GM21717 (cell line): ENCODE data around the gene SCCPDH.
"Not testable (repeated sequence)": the region's sequence is repeated elsewhere in the genome, so short reads cannot be mapped to it uniquely, and the experiment has no call there.

Source experiments
- ATAC-seq: cut with Tn5 transposase; IDR thresholded peaks from one replicate; pipeline ENCODE4 v1.9.1; 2021; ENCODE audit warnings: mild to moderate bottlenecking, moderate library complexity; ENCODE audit not compliant: unreplicated experiment

Gene SCCPDH

GRCh38 chr1:246798606-246799496 is 74.6 kb downstream of the SCCPDH start:
- no peak for ATAC-seq

- ATAC-seq = no peak
Observed at GRCh38 chr1:246800356-246800755, 76.1 kb downstream of the SCCPDH start.

DNA sequence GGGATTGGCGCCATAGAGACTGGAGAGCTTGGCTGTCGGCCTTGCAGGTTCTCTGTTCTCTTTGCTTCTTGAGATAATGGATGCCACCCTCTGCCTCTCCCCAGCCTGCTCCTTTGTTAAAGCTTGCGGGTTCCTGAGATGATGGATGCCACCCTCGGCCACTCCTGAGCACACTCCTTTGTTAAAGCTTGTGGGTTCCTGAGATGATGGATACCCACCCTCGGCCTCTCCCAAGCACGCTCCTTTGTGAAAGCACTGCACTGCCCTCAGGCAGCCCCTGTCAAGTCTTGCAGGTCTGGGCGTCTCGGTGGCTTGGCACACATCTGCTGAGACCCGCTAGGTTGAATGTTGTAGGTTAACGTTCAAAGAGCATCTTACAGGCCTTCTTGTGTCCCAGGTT is 76.5 kb downstream of the SCCPDH start:
- no peak for ATAC-seq

- ATAC-seq = no peak
Observed at GRCh38 chr1:246801241-246802020, 77.2 kb downstream of the SCCPDH start.

DNA sequence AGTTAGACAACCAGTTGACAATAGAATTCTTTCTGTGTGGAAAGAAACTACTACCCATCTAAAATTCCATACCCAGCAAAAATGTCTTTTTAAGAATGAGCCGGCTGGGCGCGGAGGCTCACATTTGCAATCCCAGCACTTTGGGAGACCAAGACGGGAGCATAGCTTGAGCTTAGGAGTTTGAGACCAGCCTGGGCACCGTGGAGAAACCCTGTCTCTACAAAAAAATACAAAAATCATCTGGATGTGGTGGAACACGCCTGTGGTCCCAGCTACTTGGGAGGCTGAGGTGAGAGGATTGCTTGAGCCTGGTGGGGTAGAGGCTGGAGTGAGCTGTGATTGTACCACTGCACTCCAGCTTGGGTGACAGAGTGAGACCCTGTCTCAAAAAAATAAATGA is 79.2 kb downstream of the SCCPDH start:
- no peak for ATAC-seq

DNA sequence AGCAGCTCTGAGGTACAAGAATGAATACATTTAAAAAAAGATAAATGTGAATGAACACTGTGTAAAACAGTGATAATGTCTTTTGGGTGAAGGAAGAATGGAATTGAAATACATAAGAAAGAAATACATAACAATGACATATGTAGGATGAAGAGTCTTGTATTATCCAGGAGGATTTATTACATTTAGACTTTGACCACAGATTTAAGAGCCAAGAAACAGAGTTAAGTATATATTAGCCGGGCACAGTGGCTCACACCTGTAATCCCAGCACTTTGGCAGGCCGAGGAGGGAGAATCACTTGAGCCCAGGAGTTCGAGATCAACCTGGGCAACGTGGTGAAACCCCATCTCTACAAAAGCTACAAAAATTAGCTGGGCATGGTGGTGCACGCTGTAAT is 79.7 kb downstream of the SCCPDH start:
- no peak for ATAC-seq

DNA sequence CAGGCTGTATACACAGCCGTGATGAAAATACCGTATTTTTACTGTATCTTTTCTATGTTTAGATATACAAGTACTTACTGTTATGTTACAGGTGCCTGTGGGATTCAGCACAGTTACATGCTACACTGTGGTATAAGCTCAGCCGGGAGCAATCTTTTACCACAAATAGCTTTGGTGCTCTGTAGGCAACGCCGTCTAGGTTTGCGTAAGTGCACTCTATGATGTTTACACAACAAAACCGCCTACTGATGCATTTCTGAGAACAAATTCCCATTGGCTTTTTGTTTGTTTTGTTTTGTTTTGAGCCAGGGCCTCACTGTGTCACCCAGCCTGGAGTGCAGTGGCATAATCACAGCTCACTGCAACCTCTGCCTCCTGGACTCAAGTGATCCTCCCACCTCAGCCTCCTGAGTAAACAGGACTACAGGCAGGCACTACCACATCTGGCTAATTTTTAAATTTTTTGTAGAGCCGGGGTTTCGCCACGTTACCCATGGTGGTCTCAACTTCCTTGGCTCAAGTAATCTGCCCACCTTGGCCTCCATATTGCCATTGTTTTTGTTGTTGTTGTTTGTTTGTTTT is 81.0 kb downstream of the SCCPDH start:
- no peak for ATAC-seq

DNA sequence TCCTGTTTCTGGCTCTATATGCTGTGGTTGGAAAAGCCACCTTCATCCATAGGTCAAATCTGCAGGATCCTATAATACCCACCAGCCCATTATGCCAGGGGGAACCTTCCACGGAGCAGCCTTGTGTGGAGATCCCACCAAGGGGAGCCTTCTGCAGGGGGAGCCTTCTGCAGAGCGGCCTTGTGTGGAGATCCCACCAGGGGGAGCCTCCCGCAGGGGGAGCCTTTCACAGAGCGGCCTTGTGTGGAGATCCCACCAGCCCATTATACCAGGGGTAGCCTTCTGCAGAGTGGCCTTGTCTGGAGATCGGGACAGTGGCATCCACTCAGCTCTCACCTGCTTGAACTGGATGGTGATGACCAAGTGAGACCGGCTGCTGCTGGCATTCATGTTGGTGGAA is 85.3 kb downstream of the SCCPDH start:
- no peak for ATAC-seq

DNA sequence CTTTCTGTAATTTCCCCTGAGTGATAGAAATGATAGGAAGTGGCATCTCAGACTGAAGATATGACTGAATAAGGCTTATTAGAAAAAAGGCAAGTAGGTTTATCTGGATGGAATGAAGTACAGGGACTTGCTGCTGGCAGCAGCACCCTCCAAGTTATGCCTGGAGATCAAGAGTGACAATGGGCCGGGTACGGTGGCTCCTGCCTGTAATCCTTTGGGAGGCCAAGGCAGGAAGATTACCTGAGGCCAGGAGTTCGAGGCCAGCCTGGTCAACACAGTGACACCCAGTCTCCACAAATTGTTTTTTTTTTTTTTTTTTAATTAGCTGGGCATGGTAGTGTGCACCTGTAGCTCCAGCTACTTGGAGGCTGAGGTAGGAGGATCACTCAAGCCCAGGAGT is 87.8 kb downstream of the SCCPDH start:
- no peak for ATAC-seq

- ATAC-seq = not testable (repeated sequence)
Observed at GRCh38 chr1:246813325-246813724, 89.1 kb downstream of the SCCPDH start.

GRCh38 chr1:246814890-246815289 is 90.7 kb downstream of the SCCPDH start:
- no peak for ATAC-seq

DNA sequence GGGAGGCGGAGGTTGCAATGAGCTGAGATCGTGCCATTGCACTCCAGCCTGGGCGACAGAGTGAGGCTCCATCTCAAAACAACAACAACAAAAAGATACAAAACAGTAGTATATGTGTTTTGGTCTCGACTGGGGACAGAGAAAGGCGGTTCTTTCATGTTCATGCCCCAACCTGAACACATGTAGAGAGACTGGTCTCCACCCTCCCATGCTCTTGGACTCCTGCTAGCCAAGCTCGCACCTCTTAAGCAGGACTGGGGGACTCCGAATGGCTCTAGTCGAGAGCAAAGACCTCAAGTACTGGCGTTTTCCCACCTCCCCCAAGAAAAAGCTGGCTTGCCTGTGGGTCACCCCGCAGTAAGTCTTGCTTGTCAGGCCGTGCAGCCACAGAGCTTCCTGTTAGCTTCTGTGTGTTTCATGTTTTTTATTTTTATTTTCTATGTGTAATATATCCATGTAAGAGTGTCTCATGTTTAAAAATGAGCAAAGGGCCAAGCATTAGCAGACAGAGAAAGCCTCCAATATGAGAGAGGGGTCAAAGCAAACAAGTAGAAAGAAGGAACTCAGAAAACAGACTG is 91.6 kb downstream of the SCCPDH start:
- no peak for ATAC-seq
